Endodermal cell (in vitro differentiated cells): ENCODE data around the gene BLOC1S2. TPM values are rescaled to one million over a fixed set of nuclear protein-coding genes. Genes with fewer than 3 reads are reported as not detected.

Source experiments
- DNase-seq: peaks from one replicate; pipeline ENCODE4 v3.0.0-alpha.2; 2017
- H3K27ac ChIP-seq: 2 replicates; pipeline ENCODE4 v1.5.1; 2013; ENCODE audit warnings: mild to moderate bottlenecking, low read depth, low read length, moderate library complexity
- H3K27me3 ChIP-seq: 2 replicates; pipeline ENCODE4 v1.6.1; 2013; ENCODE audit warnings: mild to moderate bottlenecking, low read length, moderate library complexity; ENCODE audit not compliant: insufficient read depth, control insufficient read depth, poor library complexity, severe bottlenecking
- H3K36me3 ChIP-seq: 2 replicates; pipeline ENCODE4 v1.7.0; 2013; ENCODE audit warnings: mild to moderate bottlenecking, low read length, moderate library complexity; ENCODE audit not compliant: control insufficient read depth, insufficient read depth
- H3K4me1 ChIP-seq: one replicate; pipeline ENCODE4 v1.7.0; 2013; ENCODE audit warnings: low read length; ENCODE audit not compliant: control insufficient read depth, insufficient read depth
- H3K4me3 ChIP-seq: 2 replicates; pipeline ENCODE4 v1.5.1; 2013; ENCODE audit warnings: mild to moderate bottlenecking, low read length, moderate library complexity
- H3K9ac ChIP-seq: 2 replicates; pipeline ENCODE4 v1.6.1; 2013; ENCODE audit warnings: mild to moderate bottlenecking, low read length, moderate library complexity; ENCODE audit not compliant: poor library complexity, severe bottlenecking; ENCODE audit errors: extremely low read depth
- H3K9me3 ChIP-seq: 2 replicates; pipeline ENCODE4 v1.6.1; 2013; ENCODE audit warnings: mild to moderate bottlenecking, low read length, moderate library complexity; ENCODE audit not compliant: control insufficient read depth
- H3K27ac Mint-ChIP-seq: 2 replicates; pipeline ENCODE4 v1.8.0; 2020; ENCODE audit warnings: mixed read lengths
- H3K27me3 Mint-ChIP-seq: 2 replicates; pipeline ENCODE4 v1.8.0; 2021; ENCODE audit warnings: mild to moderate bottlenecking, mixed read lengths; ENCODE audit not compliant: insufficient read depth
- H3K36me3 Mint-ChIP-seq: 2 replicates; pipeline ENCODE4 v1.8.0; 2020; ENCODE audit warnings: low read depth, mixed read lengths
- H3K4me1 Mint-ChIP-seq: 2 replicates; pipeline ENCODE4 v1.8.0; 2020; ENCODE audit warnings: mixed read lengths
- H3K4me3 Mint-ChIP-seq: 2 replicates; pipeline ENCODE4 v1.8.0; 2020; ENCODE audit warnings: mild to moderate bottlenecking, moderate library complexity, mixed read lengths
- H3K9me3 Mint-ChIP-seq: 2 replicates; pipeline ENCODE4 v1.8.0; 2020; ENCODE audit warnings: mild to moderate bottlenecking, mixed read lengths
- CTCF ChIP-seq: fragments of 200-600 bp; sonication (generic); conservative IDR thresholded peaks from 2 replicates; pipeline ENCODE4 v1.5.0; 2021; ENCODE audit warnings: antibody characterized with exemption, mild to moderate bottlenecking
- WGBS, 2 experiments: methylation state at CpG; one replicate each; pipeline versions ENCODE4 v1.1.5 to v1.1.7; 2013; ENCODE audit warnings: missing lambda C conversion rate in 2 of 2, mixed read lengths in 1 of 2; ENCODE audit not compliant: insufficient coverage in 1 of 2, insufficient read length in 1 of 2; 5-methylcytosine and 5-hydroxymethylcytosine counted together
- total RNA-seq, 2 donors: library from RNA; stranded (reverse); fragmentation: NEBNext Ultra II Directional in 1 of 2; extraction: Animal tissue kit (Norgen Biotek cat#: 25700) in 1 of 2; gene quantifications; 2 replicates in 1 of 2; 3 replicates in 1 of 2; pipeline ENCODE4 v1.2.1, GENCODE V29; 2021

Gene BLOC1S2
- total RNA-seq, 2 donors from 2014 or later: 25.5 to 26.0 TPM

- H3K36me3 Mint-ChIP-seq: peaks cover 52% of the 10 kb centered on the region
- Histone ChIP-seq H3K27me3 (no peaks in the 10 kb centered on the region), H3K4me3 (no peak overlapping the region), H3K36me3 (peaks cover 63% of the 10 kb centered on the region), H3K9me3 (no peaks in the 10 kb centered on the region), H3K9ac (no peak overlapping the region), H3K4me1 (no peaks in the 10 kb centered on the region), H3K27ac (no peak overlapping the region)
- 82 to 84% methylated on average over 5 of the region's 5 CpGs for WGBS, 2 experiments
- no peak overlapping the region for H3K27ac Mint-ChIP-seq
- peaks cover 3% of the 10 kb centered on the region for H3K4me1 Mint-ChIP-seq
- no peak overlapping the region for H3K4me3 Mint-ChIP-seq
- no peak for DNase-seq
- no peaks in the 10 kb centered on the region for H3K9me3 Mint-ChIP-seq
- H3K27me3 Mint-ChIP-seq: no peaks in the 10 kb centered on the region
- no peak for TF ChIP-seq CTCF
Measured at GRCh38 chr10:100223879-100224278, 62.6 kb downstream of the BLOC1S2 start.

Other genes with a start within 250 kb of the BLOC1S2 start
- 1 to 10 TPM in 1 of 2 donors, under 1 TPM in 1; 0.71 to 1.3 TPM for gene CPN1, start 204.8 kb downstream of the BLOC1S2 start, total RNA-seq
- gene ERLIN1, start 100.7 kb downstream of the BLOC1S2 start, total RNA-seq: 10 to 100 TPM; 35.0 to 42.6 TPM
- 10 to 100 TPM; 14.1 to 17.2 TPM for gene CHUK, start 57.1 kb downstream of the BLOC1S2 start, total RNA-seq
- 10 to 100 TPM; 31.6 to 35.4 TPM for gene CWF19L1, start 19.0 kb downstream of the BLOC1S2 start, total RNA-seq
- not detected for gene PKD2L1, start 43.5 kb upstream of the BLOC1S2 start, total RNA-seq
- gene SCD, start 60.6 kb upstream of the BLOC1S2 start, total RNA-seq: 100 to 1,000 TPM; 369 to 442 TPM
- under 1 TPM in 1 of 2 donors, not detected in 1; 0.13 TPM for gene WNT8B, start 176.3 kb upstream of the BLOC1S2 start, total RNA-seq
- 10 to 100 TPM in 1 of 2 donors, 1 to 10 TPM in 1; 9.0 to 13.6 TPM for gene SEC31B, start 233.2 kb upstream of the BLOC1S2 start, total RNA-seq
- gene NDUFB8, start 243.2 kb upstream of the BLOC1S2 start, total RNA-seq: 100 to 1,000 TPM; 162 to 192 TPM
- 10 to 100 TPM; 51.8 to 58.8 TPM for gene HIF1AN, start 249.3 kb upstream of the BLOC1S2 start, total RNA-seq